BE2C (cell line): ENCODE data around the gene HTD2.
A peak's percentile ranks its signal among the peaks of the same experiment; 100 is the strongest.

ENCODE experiments used
- DNase-seq: peaks from one replicate; pipeline ENCODE4 v3.0.0-alpha.2; 2020
- H3K27me3 ChIP-seq: fragments of 250-450 bp; sonication (Bioruptor Pico); 2 replicates; pipeline ENCODE4 v1.5.1; 2020; ENCODE audit warnings: mild to moderate bottlenecking
- H3K36me3 ChIP-seq: fragments of 250-450 bp; sonication (Bioruptor Pico); 2 replicates; pipeline ENCODE4 v1.5.1; 2020; ENCODE audit warnings: mild to moderate bottlenecking
- H3K4me1 ChIP-seq: fragments of 250-450 bp; sonication (Bioruptor Pico); 2 replicates; pipeline ENCODE4 v1.5.1; 2020
- H3K4me3 ChIP-seq: 2 replicates; pipeline ENCODE4 v1.5.1; 2011; ENCODE audit warnings: low read depth, low read length
- H3K9me3 ChIP-seq: fragments of 250-450 bp; sonication (Bioruptor Pico); 2 replicates; pipeline ENCODE4 v1.5.1; 2020
- TF ChIP-seq, protein P1 (sequence below): IDR thresholded peaks from 2 replicates; pipeline ENCODE4 v1.5.1; 2012; ENCODE audit warnings: mild to moderate bottlenecking, low read depth, low read length

HTD2 gene

DNA sequence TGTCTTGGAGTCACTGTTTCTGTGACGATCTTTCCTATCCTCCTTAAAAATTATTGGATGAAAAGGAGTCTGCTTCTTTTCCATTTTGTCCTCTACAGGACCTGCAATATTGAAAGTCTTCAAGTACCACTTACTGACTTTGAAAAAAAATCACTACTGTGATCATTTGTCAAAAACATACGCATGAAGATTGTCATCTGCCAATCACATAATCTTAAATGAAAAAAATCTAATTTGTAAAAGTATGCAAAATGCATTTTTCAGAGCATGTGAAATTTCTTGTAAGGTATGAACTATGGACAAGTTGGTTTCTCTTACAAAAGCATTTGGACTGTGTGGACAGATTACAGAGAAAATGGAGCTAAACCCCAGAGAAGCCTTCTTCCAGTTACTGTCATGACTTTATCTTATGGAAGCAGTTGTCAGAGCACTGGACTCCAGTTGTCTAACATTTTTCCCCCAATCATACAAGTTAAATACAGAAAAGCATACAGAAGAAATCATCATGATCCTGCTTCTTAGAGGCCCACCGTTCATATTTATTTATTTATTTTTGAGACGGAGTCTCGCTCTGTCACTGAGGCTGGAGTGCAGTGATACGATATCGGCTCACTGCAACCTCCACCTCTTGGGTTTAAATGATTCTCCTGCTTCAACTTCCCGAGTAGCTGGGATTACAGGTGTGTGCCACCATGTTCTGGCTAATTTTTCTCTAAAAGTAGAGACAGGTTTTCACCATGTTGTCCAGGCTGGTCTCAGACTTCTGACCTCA, 23.0 kb downstream of the HTD2 start:
- no peak for DNase-seq
- Histone ChIP-seq H3K4me1 (no peaks in the 10 kb centered on the region), H3K27me3 (no peaks in the 10 kb centered on the region), H3K4me3 (no peak overlapping the region), H3K36me3 (no peaks in the 10 kb centered on the region), H3K9me3 (no peaks in the 10 kb centered on the region)
- TF ChIP-seq, protein P1, sequence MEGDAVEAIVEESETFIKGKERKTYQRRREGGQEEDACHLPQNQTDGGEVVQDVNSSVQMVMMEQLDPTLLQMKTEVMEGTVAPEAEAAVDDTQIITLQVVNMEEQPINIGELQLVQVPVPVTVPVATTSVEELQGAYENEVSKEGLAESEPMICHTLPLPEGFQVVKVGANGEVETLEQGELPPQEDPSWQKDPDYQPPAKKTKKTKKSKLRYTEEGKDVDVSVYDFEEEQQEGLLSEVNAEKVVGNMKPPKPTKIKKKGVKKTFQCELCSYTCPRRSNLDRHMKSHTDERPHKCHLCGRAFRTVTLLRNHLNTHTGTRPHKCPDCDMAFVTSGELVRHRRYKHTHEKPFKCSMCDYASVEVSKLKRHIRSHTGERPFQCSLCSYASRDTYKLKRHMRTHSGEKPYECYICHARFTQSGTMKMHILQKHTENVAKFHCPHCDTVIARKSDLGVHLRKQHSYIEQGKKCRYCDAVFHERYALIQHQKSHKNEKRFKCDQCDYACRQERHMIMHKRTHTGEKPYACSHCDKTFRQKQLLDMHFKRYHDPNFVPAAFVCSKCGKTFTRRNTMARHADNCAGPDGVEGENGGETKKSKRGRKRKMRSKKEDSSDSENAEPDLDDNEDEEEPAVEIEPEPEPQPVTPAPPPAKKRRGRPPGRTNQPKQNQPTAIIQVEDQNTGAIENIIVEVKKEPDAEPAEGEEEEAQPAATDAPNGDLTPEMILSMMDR = no peak

DNA sequence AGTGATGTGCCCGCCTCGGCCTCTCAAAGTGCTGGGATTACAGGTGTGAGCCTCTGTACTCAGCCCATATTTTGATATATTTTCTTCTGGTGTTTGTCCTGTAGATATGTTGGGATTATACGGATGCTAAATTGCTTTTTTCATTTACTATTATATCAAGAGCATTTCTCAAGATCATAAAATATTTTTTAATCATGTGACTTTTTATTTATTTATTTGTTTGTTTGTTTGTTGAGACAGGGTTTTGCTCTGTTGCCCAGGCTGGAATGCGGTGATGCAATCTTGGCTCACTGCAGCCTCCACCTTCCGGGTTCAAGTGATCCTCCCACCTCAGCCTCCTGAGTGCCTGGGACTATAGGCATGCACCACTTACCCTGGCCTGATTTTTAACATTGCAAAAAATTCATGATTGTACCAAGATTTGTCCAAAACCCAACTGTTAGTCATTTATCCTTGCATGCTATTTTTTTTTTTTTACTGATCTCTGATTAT, 23.6 kb downstream of the HTD2 start:
- H3K9me3 ChIP-seq = no peaks in the 10 kb centered on the region
- H3K27me3 ChIP-seq = no peaks in the 10 kb centered on the region
- DNase-seq = no peak
- no peaks in the 10 kb centered on the region for H3K36me3 ChIP-seq
- TF ChIP-seq, protein P1 = no peak
- H3K4me3 ChIP-seq = no peak overlapping the region
- H3K4me1 ChIP-seq = no peaks in the 10 kb centered on the region

DNA sequence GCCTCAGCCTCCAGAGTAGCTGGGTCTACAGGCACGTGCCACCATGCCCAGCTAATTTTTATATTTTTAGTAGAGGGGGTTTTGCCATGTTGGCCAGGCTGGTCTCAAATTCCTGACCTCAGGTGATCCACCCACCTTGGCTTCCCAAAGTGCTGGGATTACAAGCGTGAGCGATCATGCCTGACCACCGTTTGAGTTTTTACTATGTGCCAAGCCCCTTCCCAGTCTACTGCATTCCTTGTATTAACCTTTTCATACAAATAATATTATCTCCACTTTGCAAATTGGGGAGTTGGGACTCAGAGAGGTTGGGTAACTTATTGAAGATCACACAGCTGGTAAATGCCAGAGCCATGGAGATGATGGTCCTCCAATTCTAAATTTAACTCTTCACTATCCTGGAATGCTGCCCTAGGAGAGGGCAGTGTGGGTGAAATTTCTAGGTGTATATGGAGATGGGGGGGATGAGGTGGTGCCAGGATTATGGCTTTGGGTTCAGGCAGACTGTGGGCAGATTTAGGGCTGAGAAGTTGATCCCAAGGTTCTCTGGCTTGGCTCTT, 25.4 kb downstream of the HTD2 start:
- Histone ChIP-seq H3K36me3 (no peaks in the 10 kb centered on the region), H3K4me1 (no peaks in the 10 kb centered on the region), H3K27me3 (no peaks in the 10 kb centered on the region), H3K9me3 (no peaks in the 10 kb centered on the region), H3K4me3 (no peak overlapping the region)
- DNase-seq = no peak
- TF ChIP-seq, protein P1 = no peak

DNA sequence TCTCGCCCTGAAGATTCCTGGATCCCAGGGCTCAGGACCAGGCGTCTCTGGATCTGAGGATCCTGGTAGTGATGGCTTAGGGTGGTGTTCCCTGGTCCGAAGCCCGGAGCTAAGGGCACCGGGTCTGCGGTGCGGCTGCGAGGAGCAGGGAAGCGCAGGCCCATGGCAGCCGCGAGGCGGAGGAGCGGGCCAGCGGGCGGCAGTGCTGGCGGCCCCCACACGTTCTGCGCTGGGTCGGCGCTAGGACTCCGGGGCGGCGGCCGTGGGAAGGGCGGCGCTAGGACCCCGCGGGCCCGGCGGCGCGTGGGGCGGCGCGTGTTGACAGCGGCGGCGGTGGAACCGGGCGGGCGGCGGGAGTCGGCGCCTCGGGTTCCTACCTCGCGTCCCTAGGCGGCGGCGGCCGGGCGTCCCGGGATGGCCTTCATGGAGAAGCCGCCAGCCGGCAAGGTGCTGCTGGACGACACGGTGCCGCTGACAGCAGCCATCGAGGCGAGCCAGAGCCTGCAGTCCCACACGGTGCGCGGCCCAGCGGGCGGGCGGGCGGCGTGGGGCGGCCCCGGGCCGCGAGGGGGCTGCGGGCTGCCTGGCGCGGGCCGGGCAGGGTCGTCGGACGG, 26.4 kb downstream of the HTD2 start, which contains the start of gene PXK:
TSS of gene PXK (plus strand) at position 318 of the 614 bp plus-strand sequence. CDS start at position 415, 97 bp downstream.
- TF ChIP-seq, protein P1 = no peak
- Histone ChIP-seq H3K36me3 (no peaks in the 10 kb centered on the region), H3K9me3 (no peaks in the 10 kb centered on the region), H3K4me1 (no peaks in the 10 kb centered on the region), H3K27me3 (no peaks in the 10 kb centered on the region), H3K4me3 (peak within 1 kb of the TSS; percentile 68)
- DNase-seq = peak; percentile 72

DNA sequence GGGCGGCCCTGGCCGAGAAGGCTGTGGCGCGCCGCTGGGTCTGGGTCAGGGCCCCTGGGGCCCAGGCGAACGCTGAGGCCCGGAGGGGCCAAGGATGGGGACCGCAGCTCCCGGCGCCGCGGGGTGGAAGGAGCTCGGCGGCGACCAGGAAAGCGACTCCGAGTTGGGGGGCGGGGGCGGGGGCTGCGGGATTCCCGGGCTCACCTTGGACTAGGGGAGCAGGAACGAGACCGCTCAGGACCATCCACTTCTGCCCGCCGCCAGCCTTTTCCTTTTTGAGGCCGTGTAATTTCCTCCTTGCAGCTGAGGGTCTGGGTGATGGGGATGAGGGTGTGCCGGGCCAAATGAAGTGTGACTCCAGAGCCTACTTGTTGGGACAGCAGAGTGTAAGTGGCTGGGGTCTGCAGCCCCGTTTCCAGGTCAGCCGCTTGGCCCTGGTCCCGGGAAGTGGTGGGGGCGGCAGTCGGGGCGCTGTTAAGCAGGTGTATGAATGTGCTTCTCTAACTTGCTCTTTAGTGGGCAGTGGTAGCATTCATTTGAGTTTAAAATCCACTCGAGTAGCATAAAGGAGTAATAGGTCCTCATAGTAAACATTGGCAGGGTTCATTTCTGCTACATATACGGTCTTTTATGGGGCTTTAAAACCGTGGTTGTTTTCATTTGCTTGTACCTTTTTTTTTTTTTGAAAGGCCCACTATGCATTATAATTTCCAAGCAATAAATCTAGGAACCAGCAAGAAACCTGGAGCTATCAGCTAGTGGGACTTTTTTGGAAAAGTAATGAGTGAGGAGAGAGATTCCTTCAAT, 27.1 kb downstream of the HTD2 start:
- DNase-seq = peak; percentile 19
- Histone ChIP-seq H3K9me3 (no peaks in the 10 kb centered on the region), H3K4me1 (no peaks in the 10 kb centered on the region), H3K4me3 (peak overlapping the region; percentile 68), H3K36me3 (no peaks in the 10 kb centered on the region), H3K27me3 (no peaks in the 10 kb centered on the region)
- TF ChIP-seq, protein P1 = no peak
